ENCODE results near the gene PDE11A.
"Not testable (repeated sequence)": the region's sequence is repeated elsewhere in the genome, so short reads cannot be mapped to it uniquely, and the experiment has no call there.

Gene PDE11A

DNA sequence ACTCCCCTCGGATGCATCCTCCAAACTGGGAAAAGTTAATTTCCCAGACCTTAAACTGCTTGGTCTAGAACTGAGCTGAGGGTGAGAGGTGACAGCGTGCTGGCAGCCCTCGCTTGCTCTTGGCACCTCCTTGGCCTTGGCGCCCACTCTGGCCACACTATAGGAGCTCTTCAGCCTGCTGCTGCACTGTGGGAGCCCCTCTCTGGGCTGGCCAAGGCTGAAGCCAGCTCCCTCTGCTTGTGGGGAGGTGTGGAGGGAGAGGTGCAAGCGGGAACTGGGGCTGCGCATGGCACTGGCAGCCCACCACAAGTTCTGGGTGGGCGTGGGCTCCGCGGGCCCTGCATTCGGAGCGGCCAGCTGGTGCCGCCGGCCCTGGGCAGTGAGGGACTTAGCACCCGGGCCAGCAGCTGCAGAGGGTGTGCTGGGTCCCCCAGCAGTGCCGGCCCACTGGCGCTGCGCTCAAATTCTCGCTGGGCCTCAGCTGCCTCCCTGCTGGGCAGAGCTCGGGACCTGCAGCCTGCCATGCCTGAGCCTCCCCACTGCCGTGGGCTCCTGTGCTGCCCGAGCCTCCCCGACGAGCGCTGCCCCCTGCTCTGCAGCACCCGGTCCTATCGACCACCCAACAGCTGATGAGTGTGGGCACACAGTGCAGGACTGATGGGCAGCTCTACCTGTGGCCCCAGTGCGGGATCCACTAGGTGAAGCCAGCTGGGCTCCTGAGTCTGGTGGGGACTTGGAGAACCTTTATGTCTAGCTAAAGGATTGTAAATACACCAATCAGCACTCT, 237.0 kb downstream of the PDE11A start:
- H3K36me3 Mint-ChIP-seq (ENCODE audit: low read depth); H3K27me3 Mint-ChIP-seq (ENCODE audit: low read depth); H3K9me3 Mint-ChIP-seq; H3K4me3 Mint-ChIP-seq; H3K27ac Mint-ChIP-seq; H3K4me1 Mint-ChIP-seq (ENCODE audit: low read depth): not testable (repeated sequence)

DNA sequence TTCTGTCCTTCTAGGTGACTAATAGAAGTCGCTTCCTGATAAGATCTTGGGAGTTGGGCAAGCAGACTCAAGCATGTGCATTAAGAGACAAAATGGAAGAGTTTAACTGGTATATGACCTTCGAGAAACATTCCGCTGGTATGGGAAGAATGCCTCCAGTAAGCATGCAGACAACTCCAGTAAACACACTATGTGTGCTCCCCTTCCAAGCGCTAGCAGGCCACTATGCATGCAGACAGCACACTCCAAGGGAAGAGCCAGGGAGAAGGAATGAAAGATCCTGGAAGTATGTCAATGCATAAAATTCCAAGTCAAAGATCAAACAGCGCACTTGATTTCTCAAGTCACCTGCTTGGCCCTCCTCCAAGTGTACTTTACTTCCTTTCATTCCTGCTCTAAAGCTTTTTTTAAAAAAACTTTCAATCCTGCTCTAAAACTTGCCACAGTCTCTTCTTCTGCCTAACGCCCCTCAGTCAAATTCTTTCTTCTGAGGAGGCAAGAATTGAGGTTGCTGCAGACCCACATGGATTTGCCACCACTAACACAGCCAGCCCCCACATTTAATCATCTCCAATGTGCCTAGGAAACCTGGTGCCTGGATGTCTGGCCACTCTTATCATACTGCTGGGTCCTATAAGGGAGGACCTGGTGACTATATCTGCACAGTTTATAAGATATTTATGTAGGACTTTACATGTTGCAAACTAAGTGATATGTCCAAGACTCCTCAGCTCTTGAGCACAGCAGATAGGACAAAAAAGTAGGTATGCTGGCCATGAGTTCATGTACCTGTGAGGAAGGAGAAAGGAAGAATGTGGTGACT, 239.8 kb downstream of the PDE11A start:
- no peaks in the 10 kb centered on the region for H3K36me3 Mint-ChIP-seq (ENCODE audit: low read depth)
- no peak overlapping the region for H3K4me3 Mint-ChIP-seq
- H3K27ac Mint-ChIP-seq = no peak overlapping the region
- H3K27me3 Mint-ChIP-seq (ENCODE audit: low read depth) = no peaks in the 10 kb centered on the region
- H3K9me3 Mint-ChIP-seq = peaks cover 4% of the 10 kb centered on the region
- H3K4me1 Mint-ChIP-seq (ENCODE audit: low read depth) = no peaks in the 10 kb centered on the region

DNA sequence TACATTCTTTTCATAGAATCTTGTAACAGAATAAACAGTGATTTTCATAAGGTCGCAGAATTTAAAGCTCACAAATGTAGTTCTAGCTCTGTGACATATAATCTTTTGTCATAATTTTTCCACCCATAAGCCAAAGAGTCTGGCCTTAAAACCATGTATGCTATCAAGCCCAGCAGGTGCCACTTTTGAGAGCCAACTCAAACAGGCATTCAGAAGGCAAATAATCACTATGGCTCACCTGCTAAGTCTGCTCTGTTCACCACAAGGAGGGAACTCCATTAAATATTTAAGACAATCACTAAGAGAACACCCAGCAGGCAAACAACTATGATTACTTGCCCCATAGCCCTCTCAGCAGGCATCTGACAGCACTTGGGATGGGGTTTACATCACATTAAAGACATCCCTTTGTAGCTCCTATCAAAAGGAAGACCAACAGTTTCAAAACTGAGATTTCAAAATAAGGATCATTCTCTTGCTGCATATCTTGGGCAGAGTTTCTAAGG, 241.6 kb downstream of the PDE11A start:
- Mint-ChIP-seq H3K27me3 (ENCODE audit: low read depth) (peaks cover 5% of the 10 kb centered on the region), H3K4me3 (no peak overlapping the region), H3K9me3 (no peaks in the 10 kb centered on the region), H3K4me1 (ENCODE audit: low read depth) (no peaks in the 10 kb centered on the region), H3K36me3 (ENCODE audit: low read depth) (no peaks in the 10 kb centered on the region), H3K27ac (no peak overlapping the region)

DNA sequence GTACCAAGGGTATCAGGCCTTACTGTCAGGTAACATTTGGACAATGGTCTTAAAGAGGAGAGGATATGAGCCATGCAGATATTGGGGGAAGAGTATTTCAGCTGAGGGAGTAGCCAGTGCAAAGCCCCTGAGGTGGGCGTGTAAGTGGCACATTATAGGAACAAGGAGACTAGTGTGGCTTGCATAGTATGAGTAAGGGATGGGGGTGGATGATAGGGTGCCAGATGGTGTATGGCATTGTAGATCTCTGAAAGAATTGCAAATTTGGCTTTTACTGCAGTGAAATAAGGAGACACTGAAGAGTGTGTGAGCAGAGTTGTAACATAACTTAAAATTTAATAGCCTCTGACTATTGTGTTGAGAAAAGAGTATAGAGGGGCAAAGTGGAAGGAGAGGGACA, 244.0 kb downstream of the PDE11A start:
- Mint-ChIP-seq H3K36me3 (ENCODE audit: low read depth) (no peaks in the 10 kb centered on the region), H3K9me3 (no peaks in the 10 kb centered on the region), H3K4me3 (no peak overlapping the region), H3K27ac (no peak overlapping the region), H3K27me3 (ENCODE audit: low read depth) (peaks cover 5% of the 10 kb centered on the region), H3K4me1 (ENCODE audit: low read depth) (no peaks in the 10 kb centered on the region)

DNA sequence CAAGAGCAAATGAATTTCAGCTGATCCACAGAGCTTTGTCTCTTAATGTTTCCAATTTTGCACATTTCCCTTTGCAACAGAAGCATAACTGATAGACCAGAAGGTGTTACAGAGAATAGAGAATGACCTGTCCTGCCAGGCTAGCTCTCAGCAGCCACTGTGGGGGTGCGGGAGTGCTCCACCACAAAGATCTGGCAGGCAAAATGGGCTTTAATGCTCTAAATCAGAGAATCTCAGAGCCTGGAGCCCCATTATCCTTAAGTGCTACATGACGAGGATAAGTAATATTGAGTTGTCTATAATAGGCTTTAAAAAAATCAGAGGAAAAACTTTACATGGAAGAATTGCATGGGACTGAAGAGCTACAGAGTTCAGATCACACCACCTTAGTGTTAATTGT, 245.7 kb downstream of the PDE11A start:
- Mint-ChIP-seq H3K4me3 (no peak overlapping the region), H3K36me3 (ENCODE audit: low read depth) (no peaks in the 10 kb centered on the region), H3K27ac (no peak overlapping the region), H3K4me1 (ENCODE audit: low read depth) (no peaks in the 10 kb centered on the region), H3K27me3 (ENCODE audit: low read depth) (peaks cover 7% of the 10 kb centered on the region), H3K9me3 (no peaks in the 10 kb centered on the region)

DNA sequence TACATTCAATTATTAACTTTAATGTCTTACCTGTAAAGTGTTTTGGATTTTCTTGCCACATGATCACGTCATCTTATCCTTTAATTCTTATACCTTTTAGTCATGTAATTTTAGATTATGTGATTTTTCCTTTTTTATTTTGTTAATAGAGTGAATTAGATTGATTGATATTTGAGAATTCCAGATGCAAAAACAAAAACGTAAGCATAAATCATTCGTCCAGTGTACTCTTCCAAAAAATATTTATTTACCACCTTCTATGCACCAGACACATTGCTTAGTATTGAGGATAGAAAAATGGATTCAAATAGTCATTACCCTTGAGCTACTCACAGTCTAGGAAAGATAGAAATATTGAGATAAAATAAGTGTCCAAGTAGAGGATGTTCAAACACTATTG, 249.6 kb downstream of the PDE11A start:
- H3K4me3 Mint-ChIP-seq = no peak overlapping the region
- no peak overlapping the region for H3K27ac Mint-ChIP-seq
- no peaks in the 10 kb centered on the region for H3K36me3 Mint-ChIP-seq (ENCODE audit: low read depth)
- H3K27me3 Mint-ChIP-seq (ENCODE audit: low read depth) = peaks cover 17% of the 10 kb centered on the region
- H3K4me1 Mint-ChIP-seq (ENCODE audit: low read depth) = no peaks in the 10 kb centered on the region
- no peaks in the 10 kb centered on the region for H3K9me3 Mint-ChIP-seq

DNA sequence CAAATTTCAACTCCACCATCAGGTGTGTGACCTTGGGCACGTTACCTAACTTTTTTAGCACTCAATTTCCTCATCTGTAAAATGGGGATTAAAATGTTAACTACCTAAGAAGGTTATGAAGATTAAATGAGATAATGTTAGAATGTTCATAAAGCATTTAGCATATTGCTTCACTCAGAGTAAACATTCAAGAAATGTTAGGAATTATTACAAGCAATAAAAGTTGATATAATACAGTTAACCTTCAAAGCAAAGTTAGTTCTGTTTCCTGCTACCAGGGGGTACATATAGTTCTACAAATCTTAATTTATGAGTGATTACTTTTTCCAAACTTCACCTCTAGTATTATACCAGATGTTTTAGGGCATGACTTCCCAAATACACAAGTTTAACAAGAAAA, 254.2 kb downstream of the PDE11A start:
- Mint-ChIP-seq H3K27me3 (ENCODE audit: low read depth) (peaks cover 25% of the 10 kb centered on the region), H3K9me3 (no peaks in the 10 kb centered on the region), H3K36me3 (ENCODE audit: low read depth) (no peaks in the 10 kb centered on the region), H3K4me3 (no peak overlapping the region), H3K27ac (no peak overlapping the region), H3K4me1 (ENCODE audit: low read depth) (no peaks in the 10 kb centered on the region)

DNA sequence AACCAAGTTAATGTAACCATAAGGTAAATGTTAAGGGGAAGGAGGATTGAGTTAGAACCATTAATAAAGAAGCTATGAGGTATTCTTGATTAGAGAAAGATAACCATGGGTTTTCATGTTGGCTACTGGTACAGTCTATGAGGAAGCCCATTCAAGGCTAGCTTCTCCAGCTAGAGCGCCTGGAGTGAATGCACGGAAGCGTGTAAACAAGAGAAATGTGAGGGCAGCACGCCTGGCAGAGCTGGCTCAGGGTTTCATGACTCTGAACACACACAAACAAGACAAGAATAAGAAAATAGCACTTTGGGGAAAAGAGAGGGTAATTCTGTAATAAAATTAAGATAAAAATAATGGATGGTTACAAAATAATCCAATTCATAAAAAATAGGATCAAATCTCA, 255.3 kb downstream of the PDE11A start:
- Mint-ChIP-seq H3K27me3 (ENCODE audit: low read depth) (peaks cover 25% of the 10 kb centered on the region), H3K36me3 (ENCODE audit: low read depth) (no peaks in the 10 kb centered on the region), H3K27ac (no peak overlapping the region), H3K9me3 (no peaks in the 10 kb centered on the region), H3K4me3 (no peak overlapping the region), H3K4me1 (ENCODE audit: low read depth) (no peaks in the 10 kb centered on the region)

DNA sequence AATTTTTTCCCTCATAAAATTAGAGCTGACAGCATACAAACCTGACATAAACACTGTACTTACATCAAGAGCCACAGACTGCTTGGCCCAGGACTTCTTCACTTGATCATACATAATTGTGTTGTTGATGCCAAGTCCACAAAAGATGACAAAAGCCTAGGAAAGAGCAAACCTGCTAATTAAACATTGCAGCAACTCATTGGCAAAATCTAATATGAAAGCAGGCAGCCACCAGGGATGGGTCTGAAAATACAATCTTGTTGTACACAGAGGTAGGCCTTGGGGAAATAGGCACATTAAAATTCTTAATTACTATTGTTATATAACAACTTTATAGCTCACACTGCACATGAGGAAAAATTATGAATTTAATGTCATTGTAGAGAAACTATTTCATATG, 255.8 kb downstream of the PDE11A start:
- Mint-ChIP-seq H3K9me3 (no peaks in the 10 kb centered on the region), H3K36me3 (ENCODE audit: low read depth) (no peaks in the 10 kb centered on the region), H3K27ac (no peak overlapping the region), H3K4me3 (no peak overlapping the region), H3K27me3 (ENCODE audit: low read depth) (peaks cover 22% of the 10 kb centered on the region), H3K4me1 (ENCODE audit: low read depth) (no peaks in the 10 kb centered on the region)

DNA sequence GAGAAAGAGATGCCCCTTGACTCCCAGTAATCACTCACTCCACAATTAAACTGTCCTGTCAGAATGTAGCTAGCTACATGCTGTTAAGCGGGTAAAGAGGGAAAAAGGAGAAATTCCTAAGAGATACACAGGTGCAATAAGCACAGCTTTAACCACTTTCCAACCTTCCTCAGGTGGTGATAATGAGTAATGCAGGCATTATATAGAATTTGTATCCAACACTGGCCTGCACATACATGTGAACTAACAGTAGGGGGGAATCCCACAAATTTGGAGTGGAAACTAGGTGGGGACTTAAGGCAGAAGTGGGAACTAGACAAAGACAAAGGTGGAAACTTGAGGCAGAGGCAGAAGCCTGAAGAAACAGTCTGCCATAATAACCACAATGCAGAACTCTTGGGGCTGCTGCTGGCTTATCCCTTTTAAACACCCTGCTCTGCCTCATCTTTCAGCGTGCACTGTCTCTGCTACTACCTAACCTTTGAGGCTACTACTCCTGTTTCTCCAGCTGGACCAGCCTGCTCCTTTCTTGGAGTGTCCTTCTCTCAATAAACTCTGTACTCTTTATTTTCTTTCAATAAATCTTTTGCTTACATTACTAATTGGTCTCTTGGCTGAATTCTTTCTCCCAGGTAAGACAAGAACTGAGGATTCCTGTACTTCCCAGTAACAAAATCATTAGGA, 259.7 kb downstream of the PDE11A start:
- no peak overlapping the region for H3K4me3 Mint-ChIP-seq
- H3K27ac Mint-ChIP-seq = no peak overlapping the region
- no peaks in the 10 kb centered on the region for H3K4me1 Mint-ChIP-seq (ENCODE audit: low read depth)

DNA sequence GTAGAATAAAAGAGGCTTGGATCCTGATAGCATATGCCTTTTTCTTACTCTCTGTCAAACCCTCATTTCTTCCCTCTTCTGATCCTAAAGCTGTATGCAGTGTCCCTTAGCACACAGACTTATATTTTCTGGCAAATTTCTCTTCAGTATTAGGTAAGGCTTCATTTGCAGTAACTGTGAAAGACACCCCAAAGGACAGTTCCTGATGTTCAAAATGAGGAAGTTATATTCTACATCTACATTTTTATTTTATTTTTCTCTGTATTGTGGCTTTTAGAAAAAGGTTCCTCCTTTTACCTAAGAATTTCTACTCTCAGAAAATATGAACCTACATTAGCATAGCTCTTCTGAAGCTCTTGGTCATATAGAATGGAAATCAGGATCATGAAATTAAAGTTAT, 261.7 kb downstream of the PDE11A start:
- no peaks in the 10 kb centered on the region for H3K4me1 Mint-ChIP-seq (ENCODE audit: low read depth)
- peaks cover 22% of the 10 kb centered on the region for H3K27me3 Mint-ChIP-seq (ENCODE audit: low read depth)
- H3K36me3 Mint-ChIP-seq (ENCODE audit: low read depth) = no peaks in the 10 kb centered on the region
- H3K27ac Mint-ChIP-seq = no peak overlapping the region
- H3K9me3 Mint-ChIP-seq = no peaks in the 10 kb centered on the region
- H3K4me3 Mint-ChIP-seq = no peak overlapping the region

More for the DNA sequence above, 259.7 kb downstream of the PDE11A start:
- no peaks in the 10 kb centered on the region for H3K36me3 Mint-ChIP-seq (ENCODE audit: low read depth)
- H3K9me3 Mint-ChIP-seq = no peaks in the 10 kb centered on the region
- peaks cover 25% of the 10 kb centered on the region for H3K27me3 Mint-ChIP-seq (ENCODE audit: low read depth)

DNA sequence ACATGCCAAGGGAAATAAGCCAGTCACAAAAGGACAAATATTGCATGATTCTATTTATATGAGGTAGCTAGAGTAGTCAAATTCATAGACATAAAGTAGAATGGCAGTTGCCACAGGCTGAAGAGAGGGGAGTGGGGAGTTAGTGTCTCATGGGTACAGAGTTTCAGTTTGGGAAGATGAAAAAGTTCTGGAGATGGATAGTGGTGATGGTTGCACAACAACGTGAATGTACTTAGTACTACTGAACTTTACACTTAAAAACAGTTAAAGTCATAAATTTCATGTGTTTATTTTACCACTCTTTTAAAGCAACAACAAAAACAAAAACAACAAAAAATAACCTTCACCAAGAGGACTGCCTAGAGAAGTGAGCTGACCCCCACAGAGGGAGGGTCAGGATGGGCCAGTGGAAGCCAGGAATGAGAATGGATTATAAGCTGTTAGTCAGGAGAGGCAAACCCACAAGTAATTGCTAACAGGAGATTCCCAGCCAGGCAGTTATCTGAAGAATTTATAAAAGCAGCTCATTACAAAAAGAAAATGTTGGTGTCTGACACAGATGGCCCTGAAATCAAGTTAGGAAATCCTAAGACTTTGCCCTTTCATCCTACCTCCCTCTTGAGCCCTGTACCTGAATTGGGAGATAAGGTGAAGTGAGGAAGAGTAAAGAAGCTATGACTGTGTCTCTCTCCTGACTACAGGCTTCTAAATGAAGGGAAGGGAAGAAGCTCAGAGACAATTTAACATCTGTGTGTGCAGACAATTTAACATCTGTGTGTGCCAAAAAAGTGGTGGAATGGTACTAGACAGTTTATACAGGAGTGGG, 263.4 kb downstream of the PDE11A start:
- Mint-ChIP-seq H3K9me3 (no peaks in the 10 kb centered on the region), H3K4me3 (no peak overlapping the region), H3K27ac (no peak overlapping the region), H3K36me3 (ENCODE audit: low read depth) (no peaks in the 10 kb centered on the region), H3K27me3 (ENCODE audit: low read depth) (peaks cover 21% of the 10 kb centered on the region), H3K4me1 (ENCODE audit: low read depth) (no peaks in the 10 kb centered on the region)

DNA sequence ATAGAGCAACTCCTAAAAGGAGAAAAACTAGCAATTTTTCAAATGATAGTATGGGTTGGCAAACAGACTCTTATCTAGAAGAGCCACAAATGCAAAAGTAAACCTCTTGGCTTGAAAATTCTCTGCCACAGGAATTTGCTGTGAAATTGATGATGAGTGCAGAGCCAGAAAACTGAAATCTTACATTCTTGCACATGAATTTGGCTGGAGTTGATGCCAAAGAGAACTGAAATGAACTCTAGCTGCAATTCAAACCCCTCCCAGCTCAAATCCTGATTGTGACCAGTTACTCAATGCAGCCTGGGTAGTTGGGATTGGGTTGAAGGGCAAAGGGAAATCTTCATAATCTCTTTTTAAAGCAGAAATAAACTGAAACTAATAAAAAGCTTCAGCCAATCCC, 266.6 kb downstream of the PDE11A start:
- Mint-ChIP-seq H3K36me3 (ENCODE audit: low read depth) (no peaks in the 10 kb centered on the region), H3K27me3 (ENCODE audit: low read depth) (peaks cover 29% of the 10 kb centered on the region), H3K4me3 (no peak overlapping the region), H3K4me1 (ENCODE audit: low read depth) (no peaks in the 10 kb centered on the region), H3K9me3 (no peaks in the 10 kb centered on the region), H3K27ac (no peak overlapping the region)

DNA sequence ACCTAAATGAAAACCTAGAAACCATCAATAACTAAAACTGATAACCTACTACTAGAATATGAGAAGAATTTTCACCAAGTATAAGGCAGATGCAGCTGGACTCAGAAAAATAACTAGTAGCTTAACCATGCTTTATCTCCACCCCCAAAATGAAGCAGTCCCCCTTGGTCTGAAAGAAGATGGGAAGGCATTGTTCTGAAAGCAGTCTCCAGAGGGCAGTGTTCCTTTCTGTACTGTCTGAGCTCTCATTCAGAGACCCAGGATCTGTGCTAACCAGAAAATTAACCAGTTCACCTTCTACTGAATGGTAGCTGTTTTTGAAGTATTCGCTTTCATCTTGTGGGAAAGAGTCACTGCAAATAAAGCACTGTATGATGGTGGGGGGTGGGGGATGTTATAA, 273.0 kb downstream of the PDE11A start:
- H3K27me3 Mint-ChIP-seq (ENCODE audit: low read depth) = peaks cover 32% of the 10 kb centered on the region
- no peak overlapping the region for H3K4me3 Mint-ChIP-seq
- no peaks in the 10 kb centered on the region for H3K4me1 Mint-ChIP-seq (ENCODE audit: low read depth)
- no peak overlapping the region for H3K27ac Mint-ChIP-seq
- no peaks in the 10 kb centered on the region for H3K36me3 Mint-ChIP-seq (ENCODE audit: low read depth)
- H3K9me3 Mint-ChIP-seq = no peaks in the 10 kb centered on the region
